Ramos (cell line): ENCODE results near the gene PITPNM3.

Experiments used
- in situ Hi-C: fragments of 300-500 bp; cut with MboI; formaldehyde crosslinking; loops from one replicate; pipeline ENCODE4 v1.14.3; 2022; ENCODE audit warnings: low sequenced_read_pairs; ENCODE audit not compliant: unreplicated experiment

PITPNM3 gene

DNA sequence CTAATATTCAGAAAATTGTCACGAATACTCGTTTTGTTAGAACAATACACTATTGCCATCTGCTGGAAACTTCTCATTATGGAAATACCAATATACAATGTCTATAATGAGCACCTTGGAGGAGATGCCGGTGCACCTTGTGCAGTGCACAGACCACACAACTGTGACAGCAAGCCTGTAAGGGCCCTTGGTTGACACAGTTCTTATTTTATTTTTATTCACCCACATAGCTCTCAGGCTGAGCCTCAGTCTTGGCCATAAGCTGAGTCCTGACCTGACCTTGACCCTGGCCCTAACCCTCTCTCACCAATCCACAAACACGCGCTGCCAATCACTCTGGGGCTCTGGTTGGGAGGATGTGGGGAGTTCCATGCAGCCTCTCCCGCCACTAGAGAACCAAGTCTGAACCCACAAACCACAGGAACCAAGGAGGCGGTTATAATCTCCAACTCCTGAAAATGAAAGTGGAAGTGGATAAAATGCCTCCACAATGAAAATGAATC is 129.0 kb downstream of the PITPNM3 start:
- in situ Hi-C loops: loop anchor here (10.0 kb wide), 1 partner anchor 843 kb away; the partner anchor contains the start of gene NLRP1

DNA sequence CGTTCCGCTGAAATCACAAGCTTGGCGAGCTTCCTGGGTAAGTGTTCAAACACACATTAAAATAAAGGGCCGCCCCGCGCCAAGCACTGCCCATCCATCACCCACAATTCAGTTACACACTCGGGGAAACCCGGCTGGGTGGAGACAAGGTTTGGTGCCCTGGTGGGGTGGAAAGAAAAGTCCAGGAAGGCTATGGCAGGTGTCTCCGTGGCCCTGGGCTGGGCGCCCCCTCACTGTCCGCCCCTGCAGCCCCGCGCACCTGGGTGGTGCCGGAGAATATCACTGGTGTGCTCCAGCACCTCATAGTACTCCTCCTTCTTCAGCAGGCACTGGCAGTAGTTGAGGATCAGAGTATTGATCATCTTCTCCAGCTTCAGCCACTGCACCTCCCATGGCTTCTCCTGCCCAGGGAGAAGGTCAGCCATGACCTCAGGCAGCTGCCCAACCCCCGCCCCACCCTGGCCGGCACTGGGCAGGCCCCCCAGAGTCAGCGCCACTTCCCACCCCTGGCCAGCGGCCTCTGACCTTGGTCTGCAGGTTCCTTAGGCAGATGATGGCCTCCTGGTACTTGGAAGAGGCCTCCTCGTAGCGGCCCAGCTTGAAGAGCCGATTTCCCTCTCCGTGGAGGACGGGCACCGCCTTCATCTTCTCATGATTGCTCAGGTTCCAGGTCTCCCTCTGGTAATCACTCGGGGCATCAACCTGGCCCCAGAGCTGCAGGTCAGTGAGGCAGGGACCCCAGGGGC is 129.8 kb downstream of the PITPNM3 start:
- in situ Hi-C loops: loop anchor here (10.0 kb wide), 1 partner anchor 842 kb away; the partner anchor contains the start of gene NLRP1

DNA sequence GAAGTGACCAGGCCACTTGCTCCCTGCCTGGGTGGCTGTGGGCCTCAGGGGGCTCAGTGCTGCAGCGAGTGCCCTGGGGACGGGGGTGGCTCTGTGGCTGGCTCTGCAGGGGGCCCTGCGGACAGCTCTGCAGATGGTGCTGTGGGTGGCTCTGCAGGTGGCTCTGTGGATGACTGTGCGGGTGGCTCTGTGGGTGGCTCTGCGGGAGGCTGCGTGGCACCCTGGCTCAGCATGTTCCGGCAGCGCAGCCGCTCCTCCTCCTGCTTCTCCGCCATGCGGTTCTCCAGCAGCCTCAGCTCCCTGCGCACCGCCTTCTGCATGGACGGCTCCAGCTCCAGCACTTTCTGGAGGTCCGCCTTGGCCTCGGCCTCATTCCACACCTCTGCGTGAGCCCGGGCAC is 130.9 kb downstream of the PITPNM3 start:
- in situ Hi-C loops: loop anchor here (10.0 kb wide), 1 partner anchor 841 kb away; the partner anchor contains the start of gene NLRP1

DNA sequence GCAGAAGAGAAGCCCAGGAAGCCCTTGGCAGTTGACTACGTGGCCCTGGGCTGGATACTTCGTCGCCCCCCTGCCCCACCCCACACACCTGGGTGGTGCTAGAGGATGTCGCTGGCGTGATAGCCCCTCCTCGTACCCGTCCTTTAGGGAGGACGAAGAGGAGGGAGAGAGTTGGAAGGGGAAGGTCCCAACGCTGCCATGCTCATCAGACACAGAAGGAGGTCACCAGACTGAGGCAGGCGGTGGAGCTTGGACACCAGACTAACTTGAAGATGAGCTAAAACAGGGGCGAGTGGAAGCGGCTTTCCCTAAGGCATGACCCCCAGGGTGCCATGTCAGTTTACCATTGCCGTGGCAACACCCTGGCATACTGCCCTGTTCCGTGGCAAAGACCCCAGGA is 132.4 kb downstream of the PITPNM3 start:
- in situ Hi-C loops: loop anchor here (10.0 kb wide), 1 partner anchor 839 kb away; the partner anchor contains the start of gene NLRP1

DNA sequence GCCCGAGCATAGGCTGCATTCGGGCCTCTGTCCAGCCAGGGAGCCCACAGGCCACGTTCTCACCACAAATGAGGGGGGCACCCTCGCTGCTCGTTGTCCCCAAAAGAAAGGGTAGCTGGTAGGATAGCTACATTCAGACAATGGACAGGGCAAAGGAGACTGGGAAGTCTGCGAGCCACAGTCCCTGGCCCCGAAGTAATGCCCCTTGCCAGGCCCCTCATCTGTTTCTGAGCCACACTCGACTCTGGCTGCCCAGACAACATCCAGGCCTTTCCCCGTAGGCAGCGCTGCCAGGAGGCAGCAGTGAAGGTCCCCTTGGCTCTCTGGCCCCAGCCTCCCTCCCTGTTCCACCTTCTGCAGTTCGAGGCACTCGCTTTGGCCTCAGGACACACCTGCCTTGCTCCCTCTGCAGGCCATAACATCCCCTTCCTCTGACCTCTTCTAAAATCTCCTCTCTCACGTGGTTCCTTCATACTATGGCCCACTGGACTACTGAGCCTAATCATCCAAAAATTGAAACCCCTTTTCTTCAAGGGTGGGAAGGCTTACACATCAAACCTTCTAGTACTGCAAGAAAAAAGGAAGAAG is 133.6 kb downstream of the PITPNM3 start:
- in situ Hi-C loops: loop anchor here (10.0 kb wide), 1 partner anchor 838 kb away; the partner anchor contains the start of gene NLRP1

DNA sequence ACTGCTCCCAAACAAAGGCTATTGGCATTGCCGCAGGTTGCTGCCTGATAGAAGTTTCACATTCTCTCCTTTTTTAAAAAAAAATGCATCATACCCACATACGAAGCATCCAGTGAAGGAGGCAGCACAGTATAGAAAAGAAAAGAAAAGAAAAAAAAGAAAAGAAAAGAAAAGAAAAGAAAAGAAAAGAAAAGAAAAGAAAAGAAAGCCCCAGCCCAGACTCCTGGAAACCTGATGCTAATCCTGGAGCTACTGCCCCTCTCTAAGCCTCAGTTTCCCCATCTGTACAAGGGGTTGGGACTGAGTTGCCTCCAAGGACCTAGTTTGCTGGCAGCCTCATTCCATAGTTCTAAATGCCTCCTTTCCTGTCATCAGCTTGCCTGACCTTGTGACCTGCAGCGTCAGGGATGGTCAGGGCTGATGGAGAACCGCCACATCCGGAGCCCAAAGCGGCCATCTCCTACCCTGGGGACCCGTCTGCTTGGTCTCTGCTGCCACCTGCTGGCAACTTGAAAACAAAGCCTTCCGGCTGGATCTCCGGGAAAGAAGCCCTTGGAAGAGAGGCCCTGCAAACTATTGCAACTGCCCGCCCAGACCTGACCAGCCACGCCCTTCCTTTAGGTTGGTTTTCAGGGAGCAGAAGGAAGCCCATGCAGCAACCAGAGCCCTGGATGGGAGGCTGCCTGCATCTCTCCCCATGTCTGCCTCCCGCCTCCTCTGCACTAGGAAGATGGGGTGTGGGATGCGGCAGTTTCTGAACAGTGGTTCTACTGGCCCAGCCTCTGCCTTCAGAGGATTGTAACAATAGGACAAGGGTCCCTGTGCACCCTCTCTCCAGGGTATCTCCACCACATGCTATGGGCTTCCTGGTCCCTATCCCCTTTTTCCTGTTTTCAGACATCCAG is 134.4 kb downstream of the PITPNM3 start:
- in situ Hi-C loops: loop anchor here (10.0 kb wide), 1 partner anchor 837 kb away; the partner anchor contains the start of gene NLRP1

DNA sequence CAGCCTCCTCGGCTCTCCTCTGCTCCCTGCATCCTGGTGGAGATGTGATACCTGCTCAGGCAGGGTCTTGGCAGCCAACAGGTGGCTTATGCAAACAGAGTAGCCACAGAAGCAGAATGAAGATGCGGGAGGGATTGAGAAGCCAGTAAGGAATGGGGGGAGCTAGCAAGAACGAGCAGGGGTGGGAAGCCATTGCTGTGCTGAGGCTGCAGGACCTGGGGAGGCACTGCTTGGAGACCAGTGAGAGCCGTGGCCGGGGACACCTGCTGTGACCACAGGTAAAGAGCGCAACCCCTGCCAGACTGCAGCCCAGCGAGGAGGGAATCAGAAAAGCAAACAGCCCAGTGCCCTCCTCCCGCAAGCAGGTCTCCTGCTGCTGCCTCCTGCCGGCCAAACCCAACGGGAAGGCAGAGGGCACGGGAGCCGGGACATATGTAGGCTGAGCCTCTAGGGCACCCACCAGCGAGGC is 136.1 kb downstream of the PITPNM3 start:
- in situ Hi-C loops: loop anchor here (10.0 kb wide), 1 partner anchor 835 kb away; the partner anchor contains the start of gene NLRP1

DNA sequence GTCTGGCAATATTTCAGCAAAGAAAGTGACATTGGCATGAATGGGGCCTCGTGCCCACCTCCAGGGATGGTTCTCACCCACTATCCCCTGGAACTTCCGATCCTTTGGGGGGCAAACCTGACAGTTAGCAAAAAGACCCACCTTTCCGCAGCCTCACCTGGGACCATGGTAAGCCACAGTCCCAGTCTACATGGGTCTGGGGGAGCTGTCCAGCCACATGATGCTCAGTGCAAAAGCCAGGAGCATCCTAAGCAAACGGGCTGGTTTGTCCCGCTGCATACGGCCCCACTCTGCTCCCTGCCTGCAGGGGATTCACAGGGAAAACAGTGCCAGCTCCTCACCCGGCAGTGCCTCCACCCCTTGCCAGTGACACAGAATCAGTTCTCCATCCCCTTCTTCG is 140.7 kb downstream of the PITPNM3 start:
- in situ Hi-C loops: no loop called here

DNA sequence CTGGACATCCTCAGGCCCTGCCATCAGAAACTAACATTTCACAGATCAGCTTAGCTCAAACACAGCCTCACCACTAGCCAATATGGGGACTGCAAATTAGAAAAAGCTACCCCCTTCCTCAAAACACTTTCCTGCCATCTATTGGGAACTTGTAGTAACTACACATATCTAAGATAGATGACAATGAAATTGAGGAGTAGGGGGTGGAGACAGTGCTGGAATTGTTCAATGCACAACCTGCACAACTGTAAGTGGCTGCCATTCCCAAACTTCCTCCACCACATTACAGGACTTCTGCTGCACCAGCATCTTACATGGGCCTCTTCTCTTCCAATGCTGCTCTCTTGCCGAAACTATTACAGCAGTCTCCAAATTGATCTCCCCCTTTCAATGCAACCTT is 143.3 kb downstream of the PITPNM3 start:
- in situ Hi-C loops: no loop called here

DNA sequence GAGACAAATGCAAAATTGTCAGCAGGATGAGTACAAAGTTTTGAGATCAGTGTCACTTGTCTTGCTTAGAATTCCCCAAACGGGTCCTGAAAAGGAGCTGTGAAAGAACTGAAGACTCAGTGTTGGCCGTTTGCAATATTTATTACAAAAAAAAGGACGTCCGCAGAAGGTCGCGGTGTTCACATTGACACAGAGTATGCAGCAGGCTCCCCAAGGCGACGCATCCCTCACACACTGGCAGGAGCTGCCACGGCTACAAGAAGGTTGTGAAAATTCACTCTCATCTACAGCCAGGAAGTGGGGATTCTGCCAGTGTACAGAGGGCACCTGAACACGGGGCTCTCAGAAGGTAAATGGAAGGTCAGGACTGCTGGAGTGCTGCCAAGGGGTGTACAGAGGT is 147.6 kb downstream of the PITPNM3 start:
- in situ Hi-C loops: no loop called here

DNA sequence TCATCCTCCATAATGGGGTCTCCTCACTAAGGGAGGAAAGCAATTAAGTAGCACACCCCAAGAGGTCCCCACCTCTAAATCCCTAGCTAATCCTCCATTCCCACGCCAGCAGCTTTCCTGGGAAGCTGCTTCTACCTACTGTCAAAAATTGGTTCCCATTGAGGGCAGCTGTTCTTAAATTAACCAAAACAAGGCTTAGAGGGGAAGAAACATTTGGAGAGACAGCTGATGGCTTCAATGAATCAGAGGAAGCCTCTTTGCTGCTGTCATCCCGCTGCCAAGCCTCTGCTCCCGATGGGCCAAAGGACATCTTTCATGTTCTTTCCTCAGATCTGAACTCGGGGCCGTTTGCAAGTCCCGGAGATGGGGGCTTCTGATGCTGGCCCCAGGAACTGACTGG is 148.1 kb downstream of the PITPNM3 start:
- in situ Hi-C loops: no loop called here

DNA sequence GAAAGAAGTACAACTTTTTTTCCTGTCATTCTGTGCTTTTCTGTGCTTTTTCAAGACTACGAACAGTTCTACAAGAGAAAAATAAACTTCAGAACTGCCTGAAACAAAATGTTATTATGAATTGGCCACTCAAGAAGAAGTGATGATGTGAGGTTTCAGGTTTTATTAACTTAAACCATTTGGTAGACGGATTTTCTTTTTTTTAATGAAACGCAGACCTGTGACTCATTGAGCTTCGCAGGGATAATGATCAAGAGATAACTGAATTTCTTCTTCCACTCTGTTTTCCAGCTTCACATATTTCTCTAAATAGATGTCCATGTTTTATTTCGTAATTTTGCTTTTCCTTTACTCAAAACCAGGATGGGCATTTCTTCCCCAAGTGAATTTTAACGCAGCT is 154.1 kb downstream of the PITPNM3 start:
- in situ Hi-C loops: no loop called here
